PC-9 (cell line): ENCODE results near the gene KLHDC7B.

Source experiments
- CTCF ChIP-seq: fragments of 200-600 bp; sonication (generic); conservative IDR thresholded peaks from 2 replicates; pipeline ENCODE4 v1.6.1; 2017; ENCODE audit warnings: mixed run types, antibody characterized with exemption, mild to moderate bottlenecking, moderate library complexity
- EZH2 ChIP-seq: fragments of 200-600 bp; sonication (generic); IDR thresholded peaks from 2 replicates; pipeline ENCODE4 v1.8.0; 2017; ENCODE audit warnings: antibody characterized with exemption, low read depth

GRCh38 chr22:50498322-50498890, 47.3 kb upstream of the KLHDC7B start:
- TF ChIP-seq CTCF, result peak; percentile 88
- no peak for TF ChIP-seq EZH2
